GM21717 (cell line): ENCODE data around the gene DUSP14.

Experiments
- ATAC-seq: cut with Tn5 transposase; IDR thresholded peaks from one replicate; pipeline ENCODE4 v1.9.1; 2021; ENCODE audit warnings: mild to moderate bottlenecking, moderate library complexity; ENCODE audit not compliant: unreplicated experiment

The DUSP14 gene

GRCh38 chr17:37512442-37513068 is 22.9 kb downstream of the DUSP14 start:
- ATAC-seq = no peak

- no peak for ATAC-seq
Observed at GRCh38 chr17:37513711-37514110, 24.0 kb downstream of the DUSP14 start.

GRCh38 chr17:37516127-37516571 is 26.5 kb downstream of the DUSP14 start:
- ATAC-seq = no peak

- no peak for ATAC-seq
Observed at GRCh38 chr17:37517881-37518280, 28.2 kb downstream of the DUSP14 start.

GRCh38 chr17:37518826-37519225 is 29.1 kb downstream of the DUSP14 start:
- no peak for ATAC-seq

GRCh38 chr17:37519251-37519985 is 29.7 kb downstream of the DUSP14 start:
- ATAC-seq = no peak

- no peak for ATAC-seq
Observed at GRCh38 chr17:37520174-37520573, 30.5 kb downstream of the DUSP14 start.

- ATAC-seq = no peak
Observed at GRCh38 chr17:37521821-37522220, 32.1 kb downstream of the DUSP14 start.

- no peak for ATAC-seq
Observed at GRCh38 chr17:37523715-37524219, 34.1 kb downstream of the DUSP14 start.

GRCh38 chr17:37527249-37527851 is 37.7 kb downstream of the DUSP14 start:
- no peak for ATAC-seq

- ATAC-seq = no peak
Observed at GRCh38 chr17:37530420-37530819, 40.7 kb downstream of the DUSP14 start.

GRCh38 chr17:37532756-37533155 is 43.1 kb downstream of the DUSP14 start:
- no peak for ATAC-seq

GRCh38 chr17:37535906-37536305 is 46.2 kb downstream of the DUSP14 start:
- ATAC-seq = no peak

GRCh38 chr17:37538981-37539659 is 49.4 kb downstream of the DUSP14 start:
- no peak for ATAC-seq

- ATAC-seq = no peak
Observed at GRCh38 chr17:37541880-37542660, 52.4 kb downstream of the DUSP14 start.

- no peak for ATAC-seq
Observed at GRCh38 chr17:37543637-37544052, 54.0 kb downstream of the DUSP14 start.

GRCh38 chr17:37545486-37545885 is 55.8 kb downstream of the DUSP14 start:
- ATAC-seq = no peak

GRCh38 chr17:37546302-37546701 is 56.6 kb downstream of the DUSP14 start:
- ATAC-seq = no peak

GRCh38 chr17:37547986-37548385 is 58.3 kb downstream of the DUSP14 start:
- no peak for ATAC-seq

- no peak for ATAC-seq
Observed at GRCh38 chr17:37551788-37552187, 62.1 kb downstream of the DUSP14 start.
